GM12878 (cell line): ENCODE measurements around the gene NPTX1. TPM values are rescaled to one million over a fixed set of nuclear protein-coding genes. Genes with fewer than 3 reads are reported as not detected.

Experiments used
- ATAC-seq: fragments of 200-7000 bp; cut with Tn5 transposase; 3 replicates; pipeline ENCODE4 v1.9.1; 2020; ENCODE audit warnings: mild to moderate bottlenecking, moderate library complexity
- BruUV-seq: library from RNA; stranded (reverse); fragments of 400-500 nt; replicated peaks from 2 replicates; lab custom pipeline; 2021; lab: Mats Ljungman, UMichigan
- CTCF ChIA-PET: fragments of 300-600 bp; sonication (Branson Sonifier 250); formaldehyde crosslinking; extraction: SDS; loops from one replicate; lab custom pipeline; 2021; ENCODE audit warnings: inconsistent platforms; lab: Yijun Ruan, JAX
- POLR2A ChIA-PET: fragments of 350-600 bp; formaldehyde crosslinking; extraction: SDS; loops from one replicate; lab custom pipeline; 2021; ENCODE audit warnings: inconsistent platforms; lab: Charles Lee
- RAD21 ChIA-PET: fragments of 300-600 bp; sonication (Branson Sonifier 250); formaldehyde crosslinking; loops from one replicate; lab custom pipeline; 2023; ENCODE audit warnings: antibody characterized with exemption; ENCODE audit not compliant: unreplicated experiment; lab: Charles Lee
- SMC1A ChIA-PET: fragments of 300-600 bp; sonication (Branson Sonifier 250); formaldehyde crosslinking; loops from one replicate; lab custom pipeline; 2023; ENCODE audit not compliant: unreplicated experiment, uncharacterized antibody; lab: Charles Lee
- DNase-seq: peaks from one replicate; pipeline ENCODE4 v3.0.0-alpha.2; 2011; ENCODE audit warnings: low read depth, low spot score
- FAIRE-seq: peaks from 3 replicates; lab custom pipeline; 2011; peaks lifted over from hg19 to GRCh38; lab: Jason Lieb, UNC
- H2AFZ ChIP-seq: 2 replicates; pipeline ENCODE4 v1.6.0; 2011; ENCODE audit warnings: low read depth, low read length, control low read depth; ENCODE audit not compliant: control insufficient read depth
- H3K27ac ChIP-seq: 2 replicates; pipeline ENCODE4 v1.5.1; 2011; ENCODE audit warnings: control low read depth; ENCODE audit not compliant: control insufficient read depth, insufficient read depth
- H3K27me3 ChIP-seq, 2 experiments: replicated peaks in 1 of 2; 2 replicates each; pipeline versions ENCODE4 v1.6.0 to v1.6.1; 2011; ENCODE audit warnings: low read length in 1 of 2; ENCODE audit not compliant: control insufficient read depth in 2 of 2, insufficient read depth in 2 of 2
- H3K36me3 ChIP-seq, 2 experiments: 2 replicates each; pipeline ENCODE4 v1.5.1; 2011; ENCODE audit warnings: low read length in 1 of 2; ENCODE audit not compliant: control insufficient read depth in 2 of 2, insufficient read depth in 2 of 2
- H3K4me1 ChIP-seq: 2 replicates; pipeline ENCODE4 v1.6.1; 2011; ENCODE audit warnings: mild to moderate bottlenecking, low read length, moderate library complexity, mixed read lengths; ENCODE audit not compliant: control insufficient read depth, insufficient read depth
- H3K4me2 ChIP-seq: 2 replicates; pipeline ENCODE4 v1.6.0; 2011; ENCODE audit warnings: control low read depth; ENCODE audit not compliant: control insufficient read depth, insufficient read depth
- H3K4me3 ChIP-seq: fragments of 200-600 bp; sonication (generic); 2 replicates; pipeline ENCODE4 v1.5.1; 2016
- H3K79me2 ChIP-seq: 2 replicates; pipeline ENCODE4 v1.6.0; 2011; ENCODE audit warnings: low read length; ENCODE audit not compliant: control insufficient read depth, insufficient read depth
- H3K9ac ChIP-seq: 2 replicates; pipeline ENCODE4 v1.8.0; 2011; ENCODE audit warnings: low read length, control low read depth, mixed read lengths; ENCODE audit not compliant: control insufficient read depth, insufficient read depth
- H3K9me3 ChIP-seq: replicated peaks from 3 replicates; pipeline ENCODE4 v1.5.1; 2011; ENCODE audit warnings: mild to moderate bottlenecking, low read length; ENCODE audit not compliant: control insufficient read depth, insufficient read depth
- H4K20me1 ChIP-seq: 2 replicates; pipeline ENCODE4 v1.6.0; 2011; ENCODE audit not compliant: control insufficient read depth, insufficient read depth
- JUND ChIP-seq: IDR thresholded peaks from 2 replicates; pipeline ENCODE4 v1.6.1; 2012; ENCODE audit warnings: low read depth, mild to moderate bottlenecking, low read length, improper control_type of control experiment, moderate library complexity
- PRDM15 ChIP-seq: fragments of 450-650 bp; formaldehyde crosslinking; IDR thresholded peaks from 2 replicates; pipeline ENCODE4 v1.4.0; 2020; ENCODE audit warnings: mild to moderate bottlenecking, moderate library complexity
- RUNX3 ChIP-seq: IDR thresholded peaks from 2 replicates; pipeline ENCODE4 v1.6.1; 2012; ENCODE audit warnings: low read length, inconsistent platforms
- WGBS: methylation state at CpG from one replicate; pipeline ENCODE4 v1.1.6; 2016; ENCODE audit warnings: low lambda C conversion rate; ENCODE audit not compliant: insufficient replicate concordance, insufficient coverage; ENCODE audit errors: missing lambda C conversion rate; 5-methylcytosine and 5-hydroxymethylcytosine counted together
- in situ Hi-C: fragments of 300-500 bp; cut with MboI; formaldehyde crosslinking; loops from 9 replicates; pipeline ENCODE4 v1.14.3; 2018; ENCODE audit warnings: mixed read lengths
- intact Hi-C: fragments of 100-400 bp; cut with micrococcal nuclease; formaldehyde crosslinking; loops from one replicate; pipeline ENCODE4 v1.14.2; 2022; ENCODE audit not compliant: unreplicated experiment
- polyA plus RNA-seq, 11 experiments: library from polyadenylated mRNA; depleted of rRNA in 4 of 11; unstranded in 6 of 11; stranded (reverse) in 5 of 11; fragments of >200 nt; fragmentation: Nextera tagmentation in 4 of 11; fragmentation: Illumina TruSeq in 1 of 11; extraction: Ambion mirVana in 4 of 11; extraction: Trizol in 1 of 11; gene quantifications; 1 replicate in 1 of 11; 2 replicates in 10 of 11; pipeline versions ENCODE4 v1.2.1 to v1.2.3, GENCODE V29; 2011 to 2016; ENCODE audit warnings: inconsistent platforms in 2 of 11, missing spikeins in 2 of 11, low read depth in 1 of 11
- total RNA-seq, 4 experiments: library from RNA; depleted of rRNA in 3 of 4; stranded (reverse); fragments of >200 nt in 3 of 4; fragmentation: Illumina TruSeq in 1 of 4; extraction: Trizol in 1 of 4; gene quantifications; 2 replicates each; pipeline versions ENCODE4 v1.2.1 to v1.2.3, GENCODE V29; 2013 to 2021

NPTX1 gene
- total and polyA plus RNA-seq, 10 of the 15 experiments (the other 5 are each of a cell fraction or from before 2014, with no cell fraction given): not detected

DNA sequence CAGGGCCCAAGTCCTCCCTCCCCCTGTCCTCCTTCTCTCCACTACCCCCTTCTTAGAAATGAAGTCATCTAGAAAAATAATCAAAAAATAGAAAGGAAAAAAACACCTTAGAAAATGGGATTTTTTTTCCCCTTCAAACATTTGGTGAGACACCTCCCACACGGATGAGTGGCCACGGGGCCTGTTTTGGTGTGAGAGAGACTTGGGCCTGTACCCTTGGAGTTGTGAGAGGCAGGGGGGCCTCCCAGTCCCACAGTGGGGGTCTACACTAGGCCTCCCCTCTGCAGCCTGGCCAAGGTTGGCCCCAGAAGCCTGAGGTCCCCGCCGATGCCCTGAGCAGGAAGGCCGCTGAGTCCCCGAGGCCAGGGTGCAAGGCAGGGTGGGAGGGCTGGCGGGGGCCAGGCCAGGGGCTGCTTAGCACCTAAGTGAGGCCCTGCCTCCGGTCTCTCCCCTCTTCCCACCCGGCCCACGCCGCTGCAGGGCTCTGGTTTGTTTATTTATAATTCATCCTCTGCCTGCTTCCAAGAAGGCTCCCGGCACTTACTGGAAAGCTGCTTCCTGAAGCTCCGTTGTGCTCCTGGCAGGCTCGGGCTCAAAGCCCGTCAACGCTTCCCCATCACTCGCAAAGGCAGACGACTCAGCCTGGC is 26.4 kb downstream of the NPTX1 start:
- in situ Hi-C loops: no loop called here
- FAIRE-seq (no peak), DNase-seq (no peak), ATAC-seq (no peak)
- Histone ChIP-seq H3K27ac (no peak overlapping the region), H4K20me1 (no peaks in the 10 kb centered on the region), H3K4me2 (no peak overlapping the region), H3K4me1 (peaks cover 8% of the 10 kb centered on the region), H3K27me3 (no peaks in the 10 kb centered on the region; a peak in 1 of 4 replicates), H2AFZ (no peak overlapping the region), H3K79me2 (peaks cover 7% of the 10 kb centered on the region), H3K9ac (no peak overlapping the region), H3K4me3 (no peak overlapping the region), H3K9me3 (no peaks in the 10 kb centered on the region), H3K36me3 (no peaks in the 10 kb centered on the region)
- intact Hi-C loops: loop anchor here (10.0 kb wide), 1 partner anchor 125 kb away; no protein-coding TSS in a partner anchor
- ChIA-PET POLR2A (no interaction called here), SMC1A (no interaction called here), RAD21 (no interaction called here), CTCF (no interaction called here)
- no peak for TF ChIP-seq RUNX3
- TF ChIP-seq JUND: no peak
- TF ChIP-seq PRDM15 (CRISPR knock-in tag): no peak
- no TSS peak for BruUV-seq
- 22% methylated on average over 13 of the region's 18 CpGs for WGBS
